NCI-H1105 treated with DMSO at 0.1 percent for 48 hours (cell line): ENCODE measurements around the gene GBF1.

Experiments
- DNase-seq: peaks from one replicate; lab custom pipeline; 2025; lab: John Stamatoyannopoulos, UW

GBF1 gene

GRCh38 chr10:102395400-102396316, 150.3 kb downstream of the GBF1 start, which contains the start of gene NFKB2:
NFKB2 (plus strand) TSS chr10:102395705; CDS start chr10:102395960, 255 bp downstream.
- DNase-seq, result peak; percentile 18

- DNase-seq, result no peak
Measured at GRCh38 chr10:102396317-102396650, 151.0 kb downstream of the GBF1 start.

GRCh38 chr10:102396730-102397151, 151.4 kb downstream of the GBF1 start:
- DNase-seq, result no peak

GRCh38 chr10:102397222-102398171, 152.2 kb downstream of the GBF1 start:
- DNase-seq, result no peak

GRCh38 chr10:102398172-102399020, 153.1 kb downstream of the GBF1 start:
- no peak for DNase-seq

GRCh38 chr10:102399217-102400021, 154.1 kb downstream of the GBF1 start:
- peak; percentile 63 for DNase-seq

GRCh38 chr10:102400076-102400475, 154.7 kb downstream of the GBF1 start:
- DNase-seq, result peak; percentile 51

GRCh38 chr10:102400598-102401341, 155.4 kb downstream of the GBF1 start:
- DNase-seq, result no peak

- no peak for DNase-seq
Measured at GRCh38 chr10:102401342-102401654, 156.0 kb downstream of the GBF1 start.

- DNase-seq, result no peak
Measured at GRCh38 chr10:102401735-102402511, 156.6 kb downstream of the GBF1 start.

- no peak for DNase-seq
Measured at GRCh38 chr10:102402512-102402896, 157.2 kb downstream of the GBF1 start.

GRCh38 chr10:102403115-102403514, 157.8 kb downstream of the GBF1 start:
- no peak for DNase-seq

GRCh38 chr10:102404361-102405107, 159.2 kb downstream of the GBF1 start:
- DNase-seq, result no peak

- DNase-seq, result no peak
Measured at GRCh38 chr10:102405108-102405571, 159.8 kb downstream of the GBF1 start.

GRCh38 chr10:102405632-102406031, 160.3 kb downstream of the GBF1 start:
- no peak for DNase-seq

GRCh38 chr10:102406815-102407214, 161.5 kb downstream of the GBF1 start:
- DNase-seq, result no peak

GRCh38 chr10:102407425-102408130, 162.2 kb downstream of the GBF1 start:
- no peak for DNase-seq

- DNase-seq, result no peak
Measured at GRCh38 chr10:102408131-102408727, 162.9 kb downstream of the GBF1 start.
